H1 (cell line): Measurements from ENCODE around the gene B3GAT1.

Experiments used
- CHD2 ChIP-seq: IDR thresholded peaks from 2 replicates; pipeline ENCODE4 v1.6.1; 2012; ENCODE audit warnings: low read length, improper control_type of control experiment
- CTCF ChIP-seq, 3 experiments: IDR thresholded peaks; 1 replicate in 2 of 3; 2 replicates in 1 of 3; pipeline versions ENCODE4 v1.5.1 to v1.6.1; 2011; ENCODE audit warnings: low read length in 3 of 3, mild to moderate bottlenecking in 3 of 3, inconsistent platforms in 2 of 3, low read depth in 1 of 3, moderate library complexity in 1 of 3; ENCODE audit not compliant: insufficient read depth in 1 of 3; ENCODE audit errors: control extremely low read depth in 1 of 3
- KDM4A ChIP-seq: IDR thresholded peaks from one replicate; pipeline ENCODE4 v1.7.1; 2012; ENCODE audit warnings: low read depth, mild to moderate bottlenecking, moderate library complexity, low read length, inconsistent platforms; ENCODE audit not compliant: severe bottlenecking
- RBBP5 ChIP-seq: IDR thresholded peaks from 2 replicates; pipeline ENCODE4 v1.7.1; 2012; ENCODE audit warnings: low read depth, mild to moderate bottlenecking, inconsistent platforms, low read length, moderate library complexity, borderline replicate concordance
- SIX5 ChIP-seq: IDR thresholded peaks from 2 replicates; pipeline ENCODE4 v1.6.1; 2011; ENCODE audit warnings: mild to moderate bottlenecking, low read depth, low read length
- SP2 ChIP-seq: IDR thresholded peaks from 2 replicates; pipeline ENCODE4 v1.6.1; 2012; ENCODE audit warnings: mild to moderate bottlenecking, low read length, inconsistent platforms
- SP4 ChIP-seq: IDR thresholded peaks from 2 replicates; pipeline ENCODE4 v1.6.1; 2012; ENCODE audit warnings: low read length, inconsistent platforms
- SUZ12 ChIP-seq: fragments of 200-600 bp; sonication (generic); IDR thresholded peaks from 2 replicates; pipeline ENCODE4 v1.6.1; 2012; ENCODE audit warnings: mild to moderate bottlenecking, inconsistent platforms, low read length, moderate library complexity, mixed read lengths
- TAF1 ChIP-seq: IDR thresholded peaks from 2 replicates; pipeline ENCODE4 v1.6.1; 2011; ENCODE audit warnings: mild to moderate bottlenecking, low read depth, low read length

- no peak for TF ChIP-seq CTCF (IDR thresholded peaks at IDR 0.05; ENCODE audit: control extremely low read depth in 1 of 3, insufficient read depth in 1 of 3, low read depth in 1 of 3, low read length in 3 of 3)
- TF ChIP-seq SP4 = no peak
- no peak for TF ChIP-seq RBBP5
- no peak for TF ChIP-seq SIX5
- TF ChIP-seq TAF1 = no peak
- no peak for TF ChIP-seq KDM4A
- TF ChIP-seq SUZ12 = no peak
- TF ChIP-seq CHD2 = no peak
- TF ChIP-seq SP2 = no peak
These were observed 26.8 kb upstream of the B3GAT1 start for GRCh38 chr11:134438542-134439537.
